HG03025 (cell line): ENCODE measurements around the gene FTCDNL1.

Source experiments
- ATAC-seq: cut with Tn5 transposase; IDR thresholded peaks from one replicate; pipeline ENCODE4 v1.9.1; 2021; ENCODE audit warnings: mild to moderate bottlenecking, moderate library complexity; ENCODE audit not compliant: unreplicated experiment, low FRiP score

The FTCDNL1 gene

DNA sequence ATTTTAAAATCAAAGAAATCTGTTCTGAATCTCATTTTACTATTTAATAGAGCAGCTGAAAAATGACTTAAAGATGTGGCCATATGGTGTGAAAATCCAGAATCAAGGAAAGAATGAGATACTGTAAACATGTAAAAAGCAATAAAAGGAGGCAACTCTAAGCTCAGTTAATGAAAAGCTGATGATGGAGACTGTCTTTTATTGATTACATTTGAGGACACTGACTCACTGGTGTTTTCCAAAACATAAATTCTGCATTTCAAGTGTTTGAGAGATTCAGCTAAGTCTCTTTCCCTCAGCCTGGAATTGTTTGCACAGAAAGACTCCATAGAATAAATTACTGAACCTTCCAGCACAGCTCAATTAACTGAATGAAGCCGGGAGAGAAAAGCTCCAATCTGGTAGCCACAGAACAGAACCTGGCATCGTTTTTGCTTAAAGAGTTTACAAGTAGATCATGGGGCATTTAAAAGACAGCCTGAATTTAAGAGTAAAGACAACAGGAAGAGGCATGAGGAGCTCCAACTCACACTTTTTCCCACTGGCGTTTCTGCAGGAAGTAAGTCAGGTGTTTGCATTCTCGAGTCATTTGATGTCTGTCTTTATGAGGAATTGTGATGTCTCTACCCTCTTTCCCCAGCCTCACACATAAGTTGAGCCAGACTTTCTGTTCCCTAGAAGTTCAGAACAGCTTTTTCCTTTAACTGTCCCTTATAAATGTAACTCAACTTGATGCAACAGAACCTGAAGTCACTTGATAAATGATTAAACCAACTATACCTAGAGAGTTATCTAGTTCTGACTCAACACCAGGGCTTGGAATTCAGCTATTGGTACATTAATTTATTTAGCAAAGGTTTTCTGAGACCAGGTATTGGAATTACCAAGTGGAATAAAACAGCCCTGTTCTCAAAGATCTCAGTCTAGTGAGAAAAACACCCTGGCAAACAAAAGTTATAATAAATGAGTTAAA, 53.3 kb downstream of the FTCDNL1 start:
- no peak for ATAC-seq

DNA sequence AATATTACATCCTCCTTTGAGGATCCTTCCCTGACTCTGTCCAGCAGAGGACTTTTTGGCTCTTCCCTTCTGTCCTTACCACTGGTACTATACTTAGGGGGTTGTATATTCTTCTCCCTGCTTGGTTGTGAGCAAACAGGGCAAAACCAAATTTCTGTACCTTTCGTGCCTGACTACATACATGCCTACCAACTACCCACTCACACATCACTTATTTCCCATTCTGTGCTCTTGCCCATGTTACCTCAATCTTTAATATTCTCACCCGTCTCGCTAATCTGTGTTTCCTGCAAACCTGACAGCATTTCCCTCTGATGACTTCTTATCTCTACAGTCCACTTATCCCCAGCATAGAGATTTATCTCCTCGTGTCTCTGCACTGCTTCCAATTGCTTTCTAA, 58.6 kb downstream of the FTCDNL1 start:
- no peak for ATAC-seq

DNA sequence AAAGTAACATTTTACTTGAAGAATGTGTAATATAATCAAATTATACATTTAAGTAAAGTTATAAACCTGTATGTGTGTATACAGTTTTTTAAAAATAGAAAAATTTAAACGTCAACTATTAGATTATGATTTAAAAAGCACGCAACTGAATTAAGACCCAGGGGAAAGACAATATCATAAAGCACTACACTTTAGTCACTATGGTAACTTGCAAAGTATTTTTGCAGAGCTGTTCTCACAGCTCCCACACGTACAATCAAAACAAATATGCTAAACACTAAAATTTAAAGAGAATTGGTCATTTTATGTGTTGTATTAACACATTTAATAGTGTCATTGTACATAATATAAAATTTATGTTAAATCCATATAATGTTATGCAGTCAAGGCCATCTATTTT, 59.7 kb downstream of the FTCDNL1 start:
- no peak for ATAC-seq

DNA sequence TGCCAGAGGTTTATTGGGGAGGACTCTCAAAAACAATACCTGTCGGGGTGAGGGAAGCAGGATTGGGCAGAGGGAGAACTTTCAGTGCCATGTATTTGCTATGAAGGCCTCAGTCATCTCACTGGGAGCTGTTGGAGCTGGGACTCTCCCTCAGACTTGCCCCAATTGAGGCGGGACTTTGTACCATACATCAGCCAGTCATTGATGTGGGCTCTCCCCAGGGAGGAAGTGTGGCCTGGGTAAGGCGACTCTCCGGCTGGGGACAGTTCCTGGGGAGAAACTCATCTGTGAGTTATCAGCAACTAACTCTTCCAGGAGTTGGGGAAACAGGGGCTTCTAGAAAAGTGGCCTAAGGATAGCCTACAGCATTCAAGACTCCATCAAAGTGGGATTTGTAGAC, 66.5 kb downstream of the FTCDNL1 start:
- ATAC-seq: no peak

DNA sequence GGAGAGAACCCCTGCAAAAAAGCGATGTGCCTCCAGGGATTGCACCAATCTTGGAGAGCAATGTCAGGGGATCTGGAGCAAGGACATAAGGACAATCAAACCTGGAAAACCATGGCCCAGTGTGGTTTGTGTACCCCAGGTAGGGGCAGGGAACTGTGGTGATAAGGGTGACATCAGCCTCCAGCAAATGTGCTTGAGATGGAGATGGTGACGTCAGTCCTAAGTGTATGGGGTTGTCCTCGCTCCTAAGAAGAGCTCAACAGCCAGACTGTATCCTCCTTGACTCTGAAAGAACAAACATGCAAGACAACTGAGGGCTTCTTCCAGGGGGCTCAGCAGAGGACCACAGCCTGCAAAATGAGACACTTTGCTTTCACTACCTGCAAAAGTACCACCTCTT, 71.4 kb downstream of the FTCDNL1 start:
- ATAC-seq: no peak

DNA sequence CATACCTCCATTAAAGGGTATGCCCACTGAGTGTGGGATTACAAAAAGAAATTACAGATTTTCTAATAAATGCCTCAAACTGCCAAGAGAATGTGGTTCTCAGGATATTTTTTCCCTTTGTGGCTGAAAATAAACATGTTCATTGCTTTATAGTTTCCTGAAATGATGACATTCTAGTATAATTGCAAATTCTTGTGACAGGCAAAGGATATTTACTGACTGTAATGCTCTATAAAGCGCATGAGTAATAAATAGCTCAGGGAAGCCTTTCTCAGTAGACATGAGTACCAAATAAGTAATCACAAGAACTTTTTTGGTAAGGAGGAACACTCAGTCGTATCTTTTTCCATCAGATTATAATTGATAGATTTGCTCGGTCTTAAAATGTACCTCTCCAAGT, 72.3 kb downstream of the FTCDNL1 start:
- ATAC-seq: no peak

DNA sequence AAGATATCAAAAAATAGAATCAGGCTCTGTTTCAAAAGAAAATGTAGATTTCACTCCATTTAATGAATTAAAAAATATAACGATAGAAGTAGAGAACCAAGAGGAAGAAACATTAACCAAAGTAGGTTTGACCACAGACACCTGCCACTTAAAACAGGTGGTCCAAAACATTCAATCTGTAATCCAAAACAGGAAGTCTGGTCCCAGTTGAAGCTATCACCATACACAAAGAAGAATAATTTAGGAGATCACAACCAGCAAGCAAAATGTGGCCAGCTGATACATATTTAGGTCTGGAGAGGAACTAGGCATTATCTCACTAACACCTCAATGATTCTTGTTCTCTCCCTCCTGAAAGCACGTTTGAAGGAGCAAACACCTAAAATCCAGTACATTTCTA, 73.1 kb downstream of the FTCDNL1 start:
- no peak for ATAC-seq

DNA sequence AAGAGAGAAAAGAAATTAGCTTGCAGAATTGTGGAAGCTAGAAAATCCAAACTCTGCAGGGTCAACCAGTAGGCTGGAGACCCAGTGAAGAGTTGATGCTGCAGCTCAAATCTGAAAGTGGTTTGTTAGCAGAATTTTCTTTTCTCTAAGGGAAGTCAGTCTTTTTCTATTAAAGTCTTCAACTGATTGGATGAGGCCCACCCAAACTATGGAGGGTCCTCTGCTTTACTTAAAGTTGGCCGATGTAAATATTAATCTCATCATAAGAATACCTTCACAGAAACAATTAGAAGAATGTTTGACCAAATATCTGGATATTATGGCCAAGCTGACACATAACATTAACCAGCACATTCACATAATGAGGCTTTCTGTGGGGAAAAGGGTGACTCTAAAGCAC, 73.7 kb downstream of the FTCDNL1 start:
- ATAC-seq: no peak

DNA sequence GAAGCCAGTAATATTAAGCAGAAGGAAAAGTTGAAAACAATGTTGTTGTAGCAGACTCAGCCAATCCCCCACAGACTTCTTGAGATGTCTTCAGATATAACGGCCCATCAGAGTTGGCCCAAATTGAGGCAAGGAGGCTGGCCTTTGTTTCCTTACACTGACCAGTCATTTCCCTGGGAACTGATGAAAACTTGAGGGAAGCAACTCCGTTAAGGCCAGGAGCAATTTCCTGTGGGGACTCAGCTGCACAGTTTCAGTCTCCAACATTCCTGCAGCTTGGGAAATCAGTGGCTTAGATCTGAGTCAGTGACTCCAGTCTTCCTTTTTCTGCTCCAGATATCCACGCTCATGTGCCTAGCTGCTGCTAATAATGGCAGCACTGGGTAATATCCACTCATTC, 75.7 kb downstream of the FTCDNL1 start:
- no peak for ATAC-seq

DNA sequence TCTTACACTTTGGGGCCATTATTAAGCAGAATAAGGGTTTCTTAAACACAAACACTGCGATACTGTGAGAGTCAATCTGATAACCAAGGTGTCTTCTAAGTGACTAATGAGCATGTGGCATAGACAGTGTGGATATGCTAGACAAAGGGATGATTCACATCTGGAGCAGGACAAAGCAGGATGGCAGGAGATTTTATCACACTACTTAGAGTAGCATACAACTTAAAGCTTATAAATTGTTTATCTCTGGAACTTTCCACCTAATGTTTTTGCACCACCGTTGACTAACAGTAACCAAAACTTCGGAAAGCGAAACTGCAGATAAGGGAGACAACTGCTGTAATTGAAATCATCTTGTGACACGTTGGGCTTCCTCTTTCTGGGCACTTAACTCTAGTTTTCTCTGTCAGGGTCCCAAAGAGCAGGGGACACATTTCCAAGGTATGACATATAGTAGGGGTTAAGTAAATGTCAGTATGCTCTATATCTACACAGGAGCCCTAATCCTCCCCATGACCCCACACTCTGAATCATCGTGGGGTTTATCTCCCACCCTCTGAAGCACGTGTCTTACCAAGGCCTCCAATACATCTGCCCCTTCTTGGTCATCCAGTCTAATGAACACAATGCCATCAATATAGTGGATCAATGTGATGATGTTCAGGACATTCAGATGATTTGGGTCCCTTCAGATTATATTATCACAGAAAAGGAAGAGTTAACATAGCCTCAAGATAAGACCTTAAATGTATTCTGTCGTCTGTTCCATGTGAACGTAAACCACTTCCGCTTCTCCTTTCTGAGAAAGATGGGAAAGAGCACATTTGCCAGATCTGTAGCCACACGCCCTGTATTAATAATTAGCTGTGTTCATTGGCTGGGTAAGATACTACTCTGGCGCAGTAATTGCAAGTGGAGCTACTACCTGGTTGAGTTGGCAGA, 78.7 kb downstream of the FTCDNL1 start:
- no peak for ATAC-seq

DNA sequence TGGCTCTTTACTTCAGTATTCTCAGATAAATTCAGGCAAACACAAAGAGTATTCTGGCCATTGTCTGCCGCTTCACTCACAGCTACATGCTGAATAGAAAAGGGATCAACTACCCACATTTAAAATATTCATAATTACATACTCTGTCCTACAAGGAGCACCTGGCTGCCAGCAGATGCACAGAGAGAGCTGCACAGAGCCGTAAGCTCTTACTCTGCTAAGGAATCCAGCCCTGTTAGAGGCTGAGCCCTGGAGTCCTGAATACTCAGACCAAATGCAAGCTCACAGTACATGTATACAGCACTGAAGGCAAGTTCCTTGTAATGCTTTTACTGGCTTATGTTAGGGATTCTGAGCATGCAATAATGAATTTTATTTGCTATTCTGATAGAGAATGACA, 80.3 kb downstream of the FTCDNL1 start:
- ATAC-seq: no peak

DNA sequence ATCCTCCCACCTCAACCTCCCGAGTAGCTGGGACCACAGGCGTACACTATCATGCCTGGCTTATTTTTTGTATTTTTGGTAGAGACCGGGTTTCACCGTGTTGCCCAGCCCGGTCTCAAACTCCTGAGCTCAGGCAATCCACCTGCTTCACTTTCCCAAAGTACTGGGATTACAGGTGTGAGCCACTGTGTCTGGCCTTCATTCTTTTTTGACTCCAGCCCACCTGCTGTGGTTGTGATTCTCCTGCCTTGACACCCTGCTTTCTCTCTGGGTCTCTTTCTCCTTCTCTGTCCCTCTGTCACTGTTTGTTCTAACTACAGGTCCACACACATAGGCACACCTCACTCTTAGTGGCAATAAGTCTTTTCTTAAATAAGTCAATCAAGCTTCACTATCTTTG, 85.3 kb downstream of the FTCDNL1 start:
- no peak for ATAC-seq

DNA sequence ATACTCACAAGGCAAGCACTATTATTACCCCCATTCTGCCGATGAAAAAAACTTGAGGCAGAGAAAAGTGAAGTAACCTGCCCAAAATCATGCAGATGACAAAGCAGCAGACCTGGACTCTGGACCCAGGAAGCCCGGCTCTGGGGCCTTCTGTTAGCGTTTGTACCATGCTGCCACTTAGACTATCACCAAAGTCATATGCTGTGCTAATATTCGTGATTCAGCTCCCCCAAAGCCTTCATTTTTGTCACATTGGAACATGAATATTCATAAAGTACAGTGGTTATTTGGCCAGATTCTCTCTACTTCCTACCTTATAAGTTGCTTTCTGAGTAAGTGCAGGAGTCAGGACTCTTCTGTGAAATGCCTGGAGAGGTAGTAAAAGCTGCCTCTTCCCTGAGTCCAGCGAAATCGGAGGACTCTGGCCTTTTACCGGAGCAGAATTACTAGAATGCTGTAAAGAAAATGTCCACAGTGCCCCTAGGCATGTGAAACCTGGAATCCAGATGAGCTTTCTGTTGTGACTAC, 86.7 kb downstream of the FTCDNL1 start:
- ATAC-seq: no peak

DNA sequence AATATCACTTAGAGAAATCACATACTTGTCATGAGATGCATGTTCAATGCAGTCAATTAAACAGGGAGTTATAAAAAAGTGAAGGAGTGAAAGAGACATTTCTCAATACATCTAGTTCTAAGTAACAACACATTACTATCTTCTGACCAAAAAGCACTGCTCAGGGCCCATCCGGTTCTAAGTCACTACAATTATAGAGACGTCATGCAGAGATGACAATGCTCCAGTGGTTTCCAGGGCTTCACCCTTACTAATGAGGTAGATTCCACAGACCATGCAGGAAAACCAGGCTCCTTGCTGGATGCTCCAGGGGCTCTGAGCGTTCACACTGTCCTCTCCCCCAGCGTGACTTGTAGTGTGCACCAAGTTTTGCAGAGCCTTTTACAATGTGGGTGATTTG, 88.0 kb downstream of the FTCDNL1 start:
- ATAC-seq: no peak

DNA sequence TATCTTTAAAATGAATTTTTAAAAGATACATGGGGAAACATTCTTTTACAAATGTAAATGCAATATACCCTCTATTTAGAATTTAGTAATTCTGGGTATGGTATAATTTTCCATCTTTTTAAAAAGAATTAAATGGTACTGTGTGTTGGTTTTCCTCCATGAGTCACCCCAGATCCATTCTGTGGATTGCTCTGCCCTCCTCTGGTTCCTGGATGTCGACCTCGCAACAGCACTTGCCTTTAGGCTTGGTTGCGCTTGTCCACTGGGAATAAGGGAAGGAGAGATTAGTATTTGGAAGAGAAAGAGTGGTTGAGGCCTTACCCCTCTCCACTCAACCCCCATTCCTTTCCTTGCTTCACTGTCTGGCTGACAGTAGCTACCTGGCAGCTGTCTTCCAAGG, 90.4 kb downstream of the FTCDNL1 start:
- no peak for ATAC-seq

DNA sequence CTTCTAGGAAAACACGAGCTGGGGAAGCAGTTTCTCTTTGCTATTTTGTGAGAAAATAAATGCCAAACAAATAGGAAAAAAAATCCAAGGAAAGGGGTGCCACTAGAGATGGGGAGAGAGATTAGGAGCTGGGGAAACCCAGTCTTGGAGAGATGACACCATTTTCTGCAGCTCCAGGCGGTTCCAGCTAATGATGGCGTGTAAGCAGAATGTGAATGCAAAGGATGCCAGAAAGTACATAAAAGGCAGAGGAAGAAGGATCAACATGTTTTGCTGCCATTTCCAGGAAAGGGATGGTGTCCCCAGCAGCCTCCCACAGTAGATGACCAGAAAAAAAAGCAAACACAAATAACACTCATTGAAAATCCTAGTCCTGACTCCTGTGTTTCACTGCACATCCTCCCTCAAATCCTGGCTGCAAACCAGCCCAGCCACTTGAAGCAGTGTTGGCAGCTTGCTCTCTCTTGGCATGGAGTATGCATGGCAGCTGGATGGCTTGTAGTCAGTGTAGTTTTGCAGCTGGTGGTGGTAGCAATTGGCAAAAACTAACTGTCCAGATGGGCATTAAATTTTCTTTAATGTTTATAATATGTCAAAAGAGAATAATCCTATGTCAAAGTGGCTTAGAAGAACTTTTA, 93.6 kb downstream of the FTCDNL1 start:
- no peak for ATAC-seq

DNA sequence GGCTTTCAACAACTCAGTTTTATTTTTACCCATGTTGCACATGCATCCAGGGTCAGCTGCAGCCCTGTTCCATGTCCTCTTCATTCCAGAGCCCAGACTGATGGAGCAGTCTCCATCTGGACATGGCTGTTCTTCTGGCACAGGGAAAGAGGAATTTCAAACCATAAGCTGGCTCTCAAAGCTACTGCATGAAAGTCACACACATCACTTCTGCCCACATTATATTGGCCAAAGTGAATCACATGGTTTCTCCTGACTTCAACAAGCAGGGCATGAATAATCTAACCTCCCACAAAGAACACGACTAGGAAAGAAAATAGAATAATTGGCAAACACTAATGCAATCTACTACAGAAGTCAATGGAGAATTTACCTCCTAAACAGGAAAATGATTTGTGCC, 94.2 kb downstream of the FTCDNL1 start:
- no peak for ATAC-seq

DNA sequence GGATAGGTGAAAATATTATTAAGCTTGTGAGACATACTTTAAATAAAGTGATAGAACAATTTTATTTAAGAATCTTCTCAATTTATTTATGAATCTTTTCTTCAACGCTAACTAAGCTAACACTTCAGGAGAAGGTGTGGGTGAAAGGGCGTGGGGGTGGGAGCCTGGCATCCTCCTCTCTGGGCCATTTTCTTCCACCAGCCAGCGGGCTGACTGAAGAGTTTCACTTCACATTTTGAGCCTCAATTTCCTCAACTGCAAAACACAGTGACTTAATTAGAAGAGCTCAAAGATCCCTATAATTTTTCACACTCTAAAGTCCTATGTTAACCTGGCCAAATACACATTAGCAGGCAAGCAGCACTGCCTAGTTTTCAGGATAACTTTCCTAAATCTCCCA, 94.8 kb downstream of the FTCDNL1 start:
- ATAC-seq: no peak

DNA sequence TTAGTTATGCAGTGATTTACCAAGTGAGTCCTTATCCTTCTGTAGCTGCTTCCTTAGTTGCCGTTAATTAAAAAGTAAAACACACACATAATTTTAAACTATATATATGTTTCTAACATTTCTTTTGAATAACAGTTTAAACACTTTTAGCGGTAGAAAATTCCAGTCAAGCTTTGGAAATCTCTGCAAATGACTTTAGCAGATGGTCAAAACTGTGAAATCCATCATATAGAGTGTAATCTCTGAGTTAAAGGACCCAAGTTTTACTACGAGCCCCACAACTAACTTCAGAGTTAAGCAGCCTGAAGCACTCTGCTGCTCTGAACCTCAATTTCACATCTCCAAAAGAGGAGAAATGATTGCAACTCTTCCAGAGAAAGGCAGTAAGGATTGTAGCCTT, 96.2 kb downstream of the FTCDNL1 start:
- ATAC-seq: no peak

DNA sequence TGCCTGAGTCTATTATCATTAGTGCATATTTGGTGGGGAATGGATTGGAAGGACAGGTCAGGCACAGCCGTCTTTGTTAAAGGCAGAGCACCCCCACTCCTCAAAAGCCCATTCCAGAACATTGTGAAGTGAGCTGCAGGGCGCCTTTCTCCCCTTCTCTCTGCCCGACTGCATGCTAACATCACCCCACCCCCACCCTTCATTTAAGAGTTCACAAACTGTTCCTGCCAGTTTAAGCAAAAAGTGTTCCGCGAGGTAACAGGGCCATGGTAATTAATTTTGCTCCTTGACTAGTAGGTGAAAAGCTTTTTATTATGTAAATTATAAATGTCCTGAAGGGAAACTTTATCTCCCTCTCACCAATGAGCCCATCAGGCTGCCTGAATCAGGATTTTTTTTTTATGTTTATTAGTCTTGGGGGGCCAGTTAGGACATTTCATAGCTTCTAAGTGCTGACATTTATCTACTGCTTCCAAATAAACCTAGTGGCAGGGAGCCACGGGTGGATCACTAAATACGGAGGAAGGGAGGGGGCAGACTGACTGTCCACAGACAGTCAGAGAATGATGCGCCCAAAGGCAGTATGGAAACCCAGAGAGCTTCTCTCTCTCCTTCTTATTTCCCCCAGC, 99.4 kb downstream of the FTCDNL1 start:
- ATAC-seq: no peak
